DND-41 (cell line): ENCODE measurements around the gene SORCS1.

ENCODE experiments used
- ATAC-seq: fragments of 200-7000 bp; cut with Tn5 transposase; 3 replicates; pipeline ENCODE4 v1.9.1; 2021; ENCODE audit warnings: low read depth; ENCODE audit not compliant: insufficient read depth
- DNase-seq: peaks from one replicate; pipeline ENCODE4 v3.0.0-alpha.2; 2020
- H2AFZ ChIP-seq: 2 replicates; pipeline ENCODE4 v1.6.0; 2012; ENCODE audit warnings: low read depth, low read length
- H3K27ac ChIP-seq: 2 replicates; pipeline ENCODE4 v1.5.1; 2012; ENCODE audit warnings: low read length, inconsistent platforms
- H3K27me3 ChIP-seq: fragments of 200-600 bp; sonication (generic); 2 replicates; pipeline ENCODE4 v1.6.0; 2012; ENCODE audit warnings: low read length, mild to moderate bottlenecking, inconsistent platforms; ENCODE audit not compliant: insufficient read depth, poor library complexity
- H3K36me3 ChIP-seq: 2 replicates; pipeline ENCODE4 v1.5.1; 2012; ENCODE audit warnings: low read length, inconsistent platforms; ENCODE audit not compliant: insufficient read depth
- H3K4me1 ChIP-seq: 2 replicates; pipeline ENCODE4 v1.5.1; 2012; ENCODE audit warnings: mild to moderate bottlenecking, low read length; ENCODE audit not compliant: insufficient read depth
- H3K4me2 ChIP-seq: 2 replicates; pipeline ENCODE4 v1.6.0; 2012; ENCODE audit warnings: mild to moderate bottlenecking, moderate library complexity, low read length, inconsistent platforms; ENCODE audit not compliant: insufficient read depth
- H3K4me3 ChIP-seq, 2 experiments: fragments of 200-600 bp in 1 of 2; shearing (Covaris generic) in 1 of 2; 2 replicates each; pipeline ENCODE4 v1.5.1; 2012 to 2016; ENCODE audit warnings: inconsistent platforms in 2 of 2, low read length in 2 of 2, mild to moderate bottlenecking in 2 of 2, low read depth in 1 of 2, moderate library complexity in 1 of 2
- H3K79me2 ChIP-seq: 2 replicates; pipeline ENCODE4 v1.6.0; 2012; ENCODE audit warnings: low read length, inconsistent platforms; ENCODE audit not compliant: insufficient read depth
- H3K9ac ChIP-seq: 2 replicates; pipeline ENCODE4 v1.6.0; 2012; ENCODE audit warnings: low read depth, mild to moderate bottlenecking, inconsistent platforms, low read length, moderate library complexity
- H3K9me3 ChIP-seq: 2 replicates; pipeline ENCODE4 v1.5.1; 2012; ENCODE audit warnings: low read length, moderate library complexity, mild to moderate bottlenecking, inconsistent platforms; ENCODE audit not compliant: insufficient read depth, severe bottlenecking
- H4K20me1 ChIP-seq: 2 replicates; pipeline ENCODE4 v1.6.0; 2012; ENCODE audit warnings: low read length; ENCODE audit not compliant: insufficient read depth
- CTCF ChIP-seq: IDR thresholded peaks from 2 replicates; pipeline ENCODE4 v1.5.1; 2012; ENCODE audit warnings: borderline replicate concordance, low read length, moderate library complexity, mild to moderate bottlenecking; ENCODE audit not compliant: poor library complexity, severe bottlenecking; ENCODE audit errors: extremely low read depth
- EZH2 ChIP-seq: IDR thresholded peaks from 3 replicates; pipeline ENCODE4 v1.6.1; 2012; ENCODE audit warnings: borderline replicate concordance, low read depth, mild to moderate bottlenecking, moderate library complexity, low read length, inconsistent platforms; ENCODE audit not compliant: severe bottlenecking

SORCS1 gene

GRCh38 chr10:106802949-106803348 lies 361.6 kb downstream of the SORCS1 start:
- ATAC-seq (no peak), DNase-seq (no peak)
- Histone ChIP-seq H3K4me2 (no peak overlapping the region), H3K27ac (no peak overlapping the region), H3K9ac (no peak overlapping the region), H3K36me3 (no peaks in the 10 kb centered on the region), H3K27me3 (no peaks in the 10 kb centered on the region), H2AFZ (no peak overlapping the region), H3K4me3 (no peak overlapping the region), H3K79me2 (no peaks in the 10 kb centered on the region), H4K20me1 (no peaks in the 10 kb centered on the region), H3K9me3 (no peaks in the 10 kb centered on the region), H3K4me1 (no peaks in the 10 kb centered on the region)
- no peak for TF ChIP-seq EZH2
- TF ChIP-seq CTCF = no peak

DNA sequence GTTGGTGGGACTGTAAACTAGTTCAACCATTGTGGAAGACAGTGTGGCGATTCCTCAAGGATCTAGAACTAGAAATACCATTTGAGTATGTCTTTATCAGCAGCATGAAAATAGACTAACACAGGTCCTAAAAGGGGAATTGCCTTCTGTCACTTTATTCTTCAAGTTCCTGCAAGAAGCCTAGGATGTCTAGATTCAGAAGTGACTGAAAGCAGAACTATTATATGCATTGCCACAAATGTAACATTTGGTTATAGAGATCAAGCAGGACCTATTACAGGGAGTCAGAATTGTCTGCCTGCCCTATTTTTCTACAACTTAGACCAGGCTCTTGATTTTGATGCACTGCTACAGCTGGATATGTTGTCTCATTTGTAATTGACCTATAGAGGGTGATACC lies 364.7 kb downstream of the SORCS1 start:
- no peaks in the 10 kb centered on the region for H3K27me3 ChIP-seq
- no peaks in the 10 kb centered on the region for H3K36me3 ChIP-seq
- H3K79me2 ChIP-seq = no peaks in the 10 kb centered on the region
- H3K4me1 ChIP-seq = no peaks in the 10 kb centered on the region
- no peak overlapping the region for H3K9ac ChIP-seq
- no peak overlapping the region for H3K4me2 ChIP-seq
- H3K9me3 ChIP-seq = no peaks in the 10 kb centered on the region
- no peak overlapping the region for H3K4me3 ChIP-seq
- ATAC-seq (no peak), DNase-seq (no peak)
- no peaks in the 10 kb centered on the region for H4K20me1 ChIP-seq
- no peak for TF ChIP-seq CTCF
- TF ChIP-seq EZH2 = no peak
- no peak overlapping the region for H3K27ac ChIP-seq
- H2AFZ ChIP-seq = no peak overlapping the region

DNA sequence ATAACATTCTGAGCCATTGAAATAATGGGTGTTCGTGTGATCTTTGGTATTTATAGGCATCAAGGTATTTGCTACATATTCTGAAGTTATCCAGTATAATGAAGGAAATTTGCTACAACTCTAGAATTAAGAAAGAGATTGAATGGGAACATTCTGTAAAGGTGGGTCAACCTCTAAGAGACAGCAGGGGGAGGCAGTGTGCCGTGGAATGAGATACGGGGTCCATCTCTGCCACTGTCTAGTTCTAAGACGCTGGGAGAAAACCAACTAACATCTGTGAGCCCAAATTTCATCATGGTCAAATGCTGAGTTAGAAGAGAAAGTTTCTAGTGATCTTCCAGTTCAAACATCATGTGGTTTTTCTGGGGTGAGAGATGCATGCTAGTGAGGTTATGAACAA lies 368.9 kb downstream of the SORCS1 start:
- Histone ChIP-seq H3K4me3 (no peak overlapping the region), H3K79me2 (no peaks in the 10 kb centered on the region), H3K4me2 (no peak overlapping the region), H3K36me3 (no peaks in the 10 kb centered on the region), H4K20me1 (no peaks in the 10 kb centered on the region), H3K4me1 (no peaks in the 10 kb centered on the region), H3K27me3 (no peaks in the 10 kb centered on the region), H3K9ac (no peak overlapping the region), H3K9me3 (no peaks in the 10 kb centered on the region), H3K27ac (no peak overlapping the region), H2AFZ (no peak overlapping the region)
- ATAC-seq (no peak), DNase-seq (no peak)
- TF ChIP-seq CTCF (no peak), EZH2 (no peak)

DNA sequence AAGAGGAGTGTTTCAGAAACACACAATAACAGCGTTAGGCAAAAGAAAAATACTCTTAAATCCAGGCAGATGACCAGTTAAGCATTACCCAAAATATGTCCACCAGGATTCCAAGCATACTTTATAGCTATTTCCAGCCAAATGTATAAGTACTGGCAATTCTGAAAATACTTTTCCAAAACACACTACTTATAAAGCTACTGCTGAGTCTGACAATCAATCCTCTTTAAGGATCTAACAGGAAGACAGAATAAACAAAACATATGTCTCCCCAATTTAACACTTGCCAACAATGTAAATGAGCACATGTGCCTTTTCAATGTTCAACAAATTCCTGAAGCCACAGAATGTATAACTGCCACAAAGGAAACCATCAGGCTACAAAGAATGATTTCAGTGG lies 370.9 kb downstream of the SORCS1 start:
- no peaks in the 10 kb centered on the region for H3K36me3 ChIP-seq
- H3K4me3 ChIP-seq = no peak overlapping the region
- H3K4me2 ChIP-seq = no peak overlapping the region
- TF ChIP-seq CTCF (no peak), EZH2 (no peak)
- DNase-seq = no peak
- no peak overlapping the region for H3K9ac ChIP-seq
- no peak for ATAC-seq
- H3K27me3 ChIP-seq = no peaks in the 10 kb centered on the region
- H3K79me2 ChIP-seq = no peaks in the 10 kb centered on the region
- no peak overlapping the region for H2AFZ ChIP-seq
- H3K4me1 ChIP-seq = no peaks in the 10 kb centered on the region
- no peak overlapping the region for H3K27ac ChIP-seq
- H4K20me1 ChIP-seq = no peaks in the 10 kb centered on the region
- H3K9me3 ChIP-seq = no peaks in the 10 kb centered on the region
